Endothelial cell of umbilical vein (primary cell): ENCODE data around the gene RAB3B. TPM values are rescaled to one million over a fixed set of nuclear protein-coding genes. Genes with fewer than 3 reads are reported as not detected.

Source experiments
- BruUV-seq: library from RNA; stranded (reverse); fragments of 400-500 nt; replicated peaks from 2 replicates; lab custom pipeline; 2021; lab: Mats Ljungman, UMichigan
- CTCF ChIA-PET: fragments of 300-600, 350-600 bp; sonication (Branson Sonifier 250); formaldehyde crosslinking; loops from one replicate; lab custom pipeline; 2021; ENCODE audit warnings: antibody characterized with exemption, inconsistent platforms; lab: Charles Lee
- POLR2A ChIA-PET: fragments of 300-600, 350-600 bp; sonication (Branson Sonifier 250); formaldehyde crosslinking; loops from one replicate; lab custom pipeline; 2021; ENCODE audit warnings: antibody characterized with exemption, inconsistent platforms; lab: Charles Lee
- DNase-seq: peaks from one replicate; pipeline ENCODE4 v3.0.0-alpha.2; 2011; ENCODE audit warnings: low read depth, low spot score
- FAIRE-seq: peaks from 2 replicates; lab custom pipeline; 2011; peaks lifted over from hg19 to GRCh38; lab: Jason Lieb, UNC
- H2AFZ ChIP-seq: 2 replicates; pipeline ENCODE4 v1.6.0; 2012; ENCODE audit warnings: low read depth, low read length, control low read depth, inconsistent platforms
- H3K27ac ChIP-seq: 2 replicates; pipeline ENCODE4 v1.5.1; 2011; ENCODE audit warnings: low read depth, mild to moderate bottlenecking, control low read depth, low read length, moderate library complexity; ENCODE audit not compliant: insufficient read depth
- H3K27me3 ChIP-seq, 2 experiments: 2 replicates each; pipeline versions ENCODE4 v1.6.0 to v1.6.1; 2011; ENCODE audit warnings: low read length in 2 of 2, mixed read lengths in 1 of 2; ENCODE audit not compliant: control insufficient read depth in 2 of 2, insufficient read depth in 2 of 2
- H3K36me3 ChIP-seq, 2 experiments: 2 replicates in 1 of 2; 3 replicates in 1 of 2; pipeline ENCODE4 v1.5.1; 2011; ENCODE audit warnings: low read length in 2 of 2, mild to moderate bottlenecking in 1 of 2, moderate library complexity in 1 of 2; ENCODE audit not compliant: control insufficient read depth in 2 of 2, insufficient read depth in 2 of 2; ENCODE audit errors: extremely low read depth in 1 of 2
- H3K4me1 ChIP-seq: 3 replicates; pipeline ENCODE4 v1.5.1; 2011; ENCODE audit warnings: mild to moderate bottlenecking, low read length; ENCODE audit not compliant: control insufficient read depth, insufficient read depth; ENCODE audit errors: extremely low read depth
- H3K4me2 ChIP-seq: 2 replicates; pipeline ENCODE4 v1.6.1; 2011; ENCODE audit warnings: low read length, control low read depth, mixed read lengths; ENCODE audit not compliant: insufficient read depth
- H3K4me3 ChIP-seq, 3 experiments: fragments of 200-600 bp in 1 of 3; sonication (generic), shearing (Covaris generic) in 1 of 3; replicated peaks in 1 of 3; 2 replicates each; pipeline ENCODE4 v1.5.1; 2011 to 2016; ENCODE audit warnings: control low read depth in 3 of 3, low read length in 3 of 3, mild to moderate bottlenecking in 2 of 3, inconsistent platforms in 1 of 3, low read depth in 1 of 3, moderate library complexity in 1 of 3; ENCODE audit not compliant: insufficient read depth in 1 of 3
- H3K79me2 ChIP-seq: 2 replicates; pipeline ENCODE4 v1.6.0; 2012; ENCODE audit warnings: low read length, inconsistent platforms; ENCODE audit not compliant: control insufficient read depth, insufficient read depth
- H3K9ac ChIP-seq: replicated peaks from 2 replicates; pipeline ENCODE3; 2011; ENCODE audit warnings: low read length, control low read depth; ENCODE audit not compliant: insufficient read depth; ENCODE audit errors: extremely low read depth
- H3K9me1 ChIP-seq: replicated peaks from 3 replicates; pipeline ENCODE4 v1.6.0; 2011; ENCODE audit warnings: mild to moderate bottlenecking, low read length; ENCODE audit not compliant: control insufficient read depth, insufficient read depth; ENCODE audit errors: extremely low read depth
- H3K9me3 ChIP-seq: replicated peaks from 2 replicates; pipeline ENCODE4 v1.5.1; 2012; ENCODE audit warnings: low read length, inconsistent platforms; ENCODE audit not compliant: control insufficient read depth, insufficient read depth
- H4K20me1 ChIP-seq: replicated peaks from 2 replicates; pipeline ENCODE3; 2011; ENCODE audit warnings: mild to moderate bottlenecking, low read length; ENCODE audit not compliant: control insufficient read depth, insufficient read depth; ENCODE audit errors: extremely low read depth
- EZH2 ChIP-seq: IDR thresholded peaks from 2 replicates; pipeline ENCODE4 v1.6.1; 2012; ENCODE audit warnings: borderline replicate concordance, low read depth, mild to moderate bottlenecking, moderate library complexity, low read length, inconsistent platforms; ENCODE audit not compliant: severe bottlenecking
- GATA2 ChIP-seq: IDR thresholded peaks from 2 replicates; pipeline ENCODE4 v1.7.0; 2011; ENCODE audit warnings: low read depth, mild to moderate bottlenecking, moderate library complexity, mixed read lengths, low read length; ENCODE audit not compliant: insufficient read length, insufficient read depth
- JUN ChIP-seq: IDR thresholded peaks from 2 replicates; pipeline ENCODE4 v1.6.1; 2011; ENCODE audit warnings: borderline replicate concordance, low read depth; ENCODE audit not compliant: insufficient read length, insufficient read depth
- MAX ChIP-seq: IDR thresholded peaks from 2 replicates; pipeline ENCODE4 v1.6.1; 2011; ENCODE audit not compliant: insufficient read depth, insufficient read length
- MYC ChIP-seq: IDR thresholded peaks from one replicate; pipeline ENCODE4 v1.6.1; 2011; ENCODE audit warnings: mild to moderate bottlenecking, low read depth, low read length
- dilution Hi-C: fragments of 300-500 bp; cut with MboI; formaldehyde crosslinking; loops from one replicate; pipeline ENCODE4 v1.15.0; 2019; ENCODE audit warnings: low sequenced_read_pairs; ENCODE audit not compliant: extremely low pct_ligation_motif_present
- intact Hi-C: fragments of 100-400 bp; cut with micrococcal nuclease; formaldehyde crosslinking; loops from one replicate; pipeline ENCODE4 v1.10.0; 2022
- polyA plus RNA-seq, 4 experiments: library from polyadenylated mRNA; depleted of rRNA in 3 of 4; stranded (reverse) in 3 of 4; unstranded in 1 of 4; fragments of >200 nt; gene quantifications; 2 replicates each; pipeline versions ENCODE4 v1.2.1 to v1.2.3, GENCODE V29; 2011 to 2012; ENCODE audit warnings: missing spikeins in 1 of 4
- total RNA-seq: library from RNA; stranded (reverse); gene quantifications from 2 replicates; pipeline ENCODE4 v1.2.3, GENCODE V29; 2021

Gene RAB3B
- total and polyA plus RNA-seq, 2 donors (not counting 3 experiments of a cell fraction or from before 2014, with no cell fraction given): 4.1 to 10.4 TPM

- intact Hi-C loops: no loop called here
- BruUV-seq: no TSS peak
- no peak overlapping the region for H3K4me2 ChIP-seq
- H3K9me1 ChIP-seq: no peaks in the 10 kb centered on the region
- H3K9ac ChIP-seq: no peak overlapping the region
- H3K36me3 ChIP-seq: no peaks in the 10 kb centered on the region
- no peaks in the 10 kb centered on the region for H3K27me3 ChIP-seq
- peaks cover 12% of the 10 kb centered on the region for H3K4me1 ChIP-seq
- ChIA-PET POLR2A (no interaction called here), CTCF (interaction anchor here (1.3 to 4.9 kb wide), 2 partner anchors 20 to 29 kb away, joined by 4 to 31 read pairs; no protein-coding TSS in a partner anchor)
- FAIRE-seq (no peak), DNase-seq (no peak)
- no peak overlapping the region for H3K4me3 ChIP-seq
- dilution Hi-C loops: no loop called here
- no peaks in the 10 kb centered on the region for H4K20me1 ChIP-seq
- H3K79me2 ChIP-seq: no peaks in the 10 kb centered on the region
- no peak overlapping the region for H3K27ac ChIP-seq
- TF ChIP-seq MYC (no peak), GATA2 (peak; percentile 66), EZH2 (no peak), JUN (no peak)
- no peak overlapping the region for H2AFZ ChIP-seq
- no peaks in the 10 kb centered on the region for H3K9me3 ChIP-seq
Observed at GRCh38 chr1:51916587-51917405, 73.7 kb downstream of the RAB3B start.

- BruUV-seq: no TSS peak
- Histone ChIP-seq H3K4me1 (peaks cover 11% of the 10 kb centered on the region), H4K20me1 (no peaks in the 10 kb centered on the region), H3K9me3 (no peaks in the 10 kb centered on the region), H3K4me3 (no peak overlapping the region), H3K9me1 (no peaks in the 10 kb centered on the region), H3K27me3 (no peaks in the 10 kb centered on the region), H3K79me2 (no peaks in the 10 kb centered on the region), H3K27ac (no peak overlapping the region), H2AFZ (no peak overlapping the region), H3K4me2 (no peak overlapping the region), H3K36me3 (no peaks in the 10 kb centered on the region), H3K9ac (no peak overlapping the region)
- DNase-seq: no peak
- CTCF ChIA-PET: interaction anchor here (1.4 kb wide), 1 partner anchor 9 kb away, joined by 5 read pairs; no protein-coding TSS in a partner anchor
- FAIRE-seq: no peak
- dilution Hi-C loops (no loop called here), intact Hi-C loops (no loop called here)
- POLR2A ChIA-PET: no interaction called here
- TF ChIP-seq EZH2 (no peak), MAX (no peak)
Observed at GRCh38 chr1:51915951-51916350, 74.5 kb downstream of the RAB3B start.
